ENCODE measurements around the gene ARHGAP6.

The ARHGAP6 gene

DNA sequence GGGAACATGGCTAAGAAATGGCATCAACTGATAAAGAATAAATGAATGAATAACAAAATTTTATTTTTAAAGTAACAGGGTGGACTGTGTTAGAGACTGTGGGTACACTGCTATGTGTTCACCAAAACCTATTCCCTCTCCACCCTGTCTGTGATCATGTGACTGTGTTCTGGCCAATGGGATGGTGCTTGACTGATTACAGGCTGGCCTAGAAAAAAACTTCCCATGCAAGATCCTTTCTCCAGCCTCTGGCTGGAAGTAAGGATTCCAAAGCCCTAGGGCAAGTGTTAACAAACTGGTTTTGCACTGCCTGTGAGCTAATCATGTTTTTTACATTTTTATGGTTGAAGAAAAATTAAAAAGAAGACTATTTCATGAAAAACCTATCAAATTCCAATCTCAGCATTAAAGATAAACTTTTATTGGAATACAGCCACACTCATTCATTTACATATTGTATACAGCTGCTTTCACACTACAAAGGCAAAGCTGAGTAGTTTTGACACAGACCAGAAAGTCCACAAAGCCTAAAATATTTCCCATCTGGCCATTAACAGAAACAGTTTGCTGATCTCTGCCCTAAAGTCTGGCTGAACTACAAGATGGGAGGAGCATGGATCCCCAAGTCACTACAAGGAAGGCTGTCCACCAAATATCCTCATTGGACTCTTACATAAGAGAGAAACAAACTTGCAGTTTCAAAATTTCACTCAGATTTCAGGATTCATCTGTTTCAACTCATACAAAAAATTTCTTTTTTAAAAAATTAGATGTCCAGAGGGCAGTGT, 133.2 kb downstream of the ARHGAP6 start:
- TF ChIP-seq RAD21 (IDR thresholded peaks at IDR 0.05; ENCODE audit: low read depth): no peak
- TF ChIP-seq TCF12 (IDR thresholded peaks at IDR 0.05; ENCODE audit: low read depth): no peak
- TF ChIP-seq YY1 (IDR thresholded peaks at IDR 0.05; ENCODE audit: low read depth): no peak
- no peak for TF ChIP-seq TAF1 (IDR thresholded peaks at IDR 0.05; ENCODE audit: low read depth)
- no peak for TF ChIP-seq REST (IDR thresholded peaks at IDR 0.05; ENCODE audit: low read depth)
- no peak for TF ChIP-seq EGR1 (IDR thresholded peaks at IDR 0.05)
- TF ChIP-seq CEBPB (IDR thresholded peaks at IDR 0.05): no peak
- TF ChIP-seq USF1 (IDR thresholded peaks at IDR 0.05): no peak
- TF ChIP-seq EP300 (IDR thresholded peaks at IDR 0.05; ENCODE audit: borderline replicate concordance): no peak
- TF ChIP-seq FOXM1 (IDR thresholded peaks at IDR 0.05; ENCODE audit: borderline replicate concordance, low read depth): no peak
- TF ChIP-seq TEAD4 (IDR thresholded peaks at IDR 0.05): no peak
- no peak for TF ChIP-seq CREB1 (IDR thresholded peaks at IDR 0.05; ENCODE audit: low read depth)
- TF ChIP-seq, protein P1, sequence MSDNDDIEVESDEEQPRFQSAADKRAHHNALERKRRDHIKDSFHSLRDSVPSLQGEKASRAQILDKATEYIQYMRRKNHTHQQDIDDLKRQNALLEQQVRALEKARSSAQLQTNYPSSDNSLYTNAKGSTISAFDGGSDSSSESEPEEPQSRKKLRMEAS (IDR thresholded peaks at IDR 0.05): no peak
- TF ChIP-seq ZBTB7A (IDR thresholded peaks at IDR 0.05; ENCODE audit: low read depth): no peak

DNA sequence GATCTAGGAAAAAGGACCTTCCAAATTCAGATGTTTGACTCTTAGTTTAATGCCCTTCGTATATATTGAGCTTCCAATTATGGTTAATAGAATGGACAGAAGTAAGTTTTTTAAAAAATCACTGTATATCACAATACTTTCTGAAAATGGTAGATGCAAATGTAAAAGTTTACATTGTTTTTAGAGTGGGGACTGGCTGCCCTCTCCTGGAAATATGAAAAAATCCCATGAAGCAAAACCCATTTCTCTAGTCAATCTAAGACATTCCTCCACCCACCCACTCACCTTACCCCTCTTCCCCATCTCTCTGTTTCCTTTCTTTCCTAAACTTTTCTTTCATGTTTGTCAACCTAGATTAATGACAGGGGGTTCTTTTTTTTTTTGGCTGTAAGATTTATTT, 134.5 kb downstream of the ARHGAP6 start:
- TF ChIP-seq FOXM1 (IDR thresholded peaks at IDR 0.05; ENCODE audit: borderline replicate concordance, low read depth) (no peak), EGR1 (IDR thresholded peaks at IDR 0.05) (no peak), CREB1 (IDR thresholded peaks at IDR 0.05; ENCODE audit: low read depth) (no peak), EP300 (IDR thresholded peaks at IDR 0.05; ENCODE audit: borderline replicate concordance) (no peak), TCF12 (IDR thresholded peaks at IDR 0.05; ENCODE audit: low read depth) (no peak), RAD21 (IDR thresholded peaks at IDR 0.05; ENCODE audit: low read depth) (no peak), ZBTB7A (IDR thresholded peaks at IDR 0.05; ENCODE audit: low read depth) (no peak), USF1 (IDR thresholded peaks at IDR 0.05) (no peak), TAF1 (IDR thresholded peaks at IDR 0.05; ENCODE audit: low read depth) (no peak)

- TF ChIP-seq ZBTB7A (IDR thresholded peaks at IDR 0.05; ENCODE audit: low read depth): no peak
- TF ChIP-seq NFIC (IDR thresholded peaks at IDR 0.05): no peak
- TF ChIP-seq REST (IDR thresholded peaks at IDR 0.05; ENCODE audit: low read depth): no peak
- no peak for TF ChIP-seq YY1 (IDR thresholded peaks at IDR 0.05; ENCODE audit: low read depth)
- no peak for TF ChIP-seq EGR1 (IDR thresholded peaks at IDR 0.05)
- TF ChIP-seq TCF12 (IDR thresholded peaks at IDR 0.05; ENCODE audit: low read depth): no peak
- no peak for TF ChIP-seq CREB1 (IDR thresholded peaks at IDR 0.05; ENCODE audit: low read depth)
- TF ChIP-seq TEAD4 (IDR thresholded peaks at IDR 0.05): no peak
- TF ChIP-seq TAF1 (IDR thresholded peaks at IDR 0.05; ENCODE audit: low read depth): no peak
- no peak for TF ChIP-seq FOXM1 (IDR thresholded peaks at IDR 0.05; ENCODE audit: borderline replicate concordance, low read depth)
- no peak for TF ChIP-seq RAD21 (IDR thresholded peaks at IDR 0.05; ENCODE audit: low read depth)
- TF ChIP-seq USF1 (IDR thresholded peaks at IDR 0.05): no peak
Observed at GRCh38 chrX:11530621-11531020, 135.1 kb downstream of the ARHGAP6 start.

DNA sequence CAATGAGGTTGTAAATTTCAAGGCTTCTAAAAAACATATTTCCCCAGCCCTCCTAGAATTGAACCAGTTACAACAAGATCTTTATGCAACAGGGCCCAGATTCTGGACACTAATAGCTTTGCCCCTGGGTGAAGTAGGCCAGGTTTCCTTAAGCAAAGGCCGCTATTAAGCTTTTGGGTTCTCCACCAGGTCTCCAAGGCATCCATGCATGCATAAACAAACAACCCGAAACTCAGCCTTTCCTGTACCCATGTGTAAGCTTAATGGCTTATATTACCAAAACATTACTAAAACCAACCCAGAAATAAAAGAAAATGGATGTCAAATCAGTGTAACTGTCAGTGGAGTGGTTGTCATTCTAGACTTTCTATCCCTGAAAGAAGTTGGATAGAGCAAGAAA, 137.1 kb downstream of the ARHGAP6 start:
- TF ChIP-seq, protein P1 (IDR thresholded peaks at IDR 0.05): no peak
- no peak for TF ChIP-seq REST (IDR thresholded peaks at IDR 0.05; ENCODE audit: low read depth)
- no peak for TF ChIP-seq TAF1 (IDR thresholded peaks at IDR 0.05; ENCODE audit: low read depth)
- no peak for TF ChIP-seq ZBTB7A (IDR thresholded peaks at IDR 0.05; ENCODE audit: low read depth)
- TF ChIP-seq RAD21 (IDR thresholded peaks at IDR 0.05; ENCODE audit: low read depth): no peak
